GM21717 (cell line): ENCODE measurements around the gene TRIM63.

Experiments
- ATAC-seq: cut with Tn5 transposase; IDR thresholded peaks from one replicate; pipeline ENCODE4 v1.9.1; 2021; ENCODE audit warnings: mild to moderate bottlenecking, moderate library complexity; ENCODE audit not compliant: unreplicated experiment

TRIM63 gene

DNA sequence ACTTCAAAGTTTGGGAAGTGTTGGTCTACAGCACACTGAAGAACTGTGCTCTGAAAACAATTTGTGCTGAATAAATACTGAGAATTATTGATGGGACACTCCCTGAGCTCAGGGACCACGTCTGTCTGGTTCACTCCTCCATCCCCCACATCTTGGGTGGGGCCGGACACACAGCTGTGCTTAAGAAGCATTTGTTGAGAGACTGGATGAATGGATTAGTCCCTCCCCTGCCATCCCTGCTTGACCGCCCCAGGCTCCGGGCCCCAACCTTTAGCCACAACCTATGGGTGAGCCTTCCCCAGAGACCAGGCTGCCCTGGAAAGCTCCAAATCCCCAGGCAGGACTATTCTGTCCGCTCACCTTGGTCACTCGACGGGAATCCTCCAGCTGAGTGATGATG lies 7.5 kb downstream of the TRIM63 start:
- ATAC-seq: no peak

DNA sequence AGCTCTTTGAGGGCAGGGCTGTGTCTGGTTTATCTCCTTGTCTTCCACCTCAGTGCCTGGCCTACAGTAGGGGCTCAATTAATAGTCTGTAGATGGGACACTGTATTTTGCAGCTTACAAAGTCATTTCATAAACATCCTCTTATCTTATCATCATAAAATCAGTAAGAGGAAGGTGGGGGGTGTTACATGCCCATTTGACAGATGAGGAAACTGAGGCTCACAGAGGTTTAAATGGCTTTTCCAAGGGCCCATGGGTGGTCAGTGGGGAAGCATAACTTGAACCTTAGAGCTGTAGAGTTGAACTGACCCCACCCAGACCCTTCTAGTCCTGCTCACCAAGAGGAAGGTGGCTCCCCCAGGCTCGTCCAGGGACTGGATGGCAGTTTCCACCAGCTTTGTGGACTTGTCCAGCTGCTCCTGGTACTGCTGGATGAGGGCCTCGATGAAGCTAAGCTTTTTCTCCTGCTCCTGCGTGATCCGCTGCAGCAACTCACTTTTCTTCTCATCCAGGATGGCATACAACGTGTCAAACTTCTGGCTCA lies 9.3 kb downstream of the TRIM63 start:
- no peak for ATAC-seq

GRCh38 chr1:26057189-26057588 lies 10.2 kb downstream of the TRIM63 start:
- ATAC-seq: no peak

GRCh38 chr1:26055041-26055440 lies 12.4 kb downstream of the TRIM63 start:
- ATAC-seq: no peak

GRCh38 chr1:26053718-26054560 lies 13.5 kb downstream of the TRIM63 start:
- no peak for ATAC-seq

DNA sequence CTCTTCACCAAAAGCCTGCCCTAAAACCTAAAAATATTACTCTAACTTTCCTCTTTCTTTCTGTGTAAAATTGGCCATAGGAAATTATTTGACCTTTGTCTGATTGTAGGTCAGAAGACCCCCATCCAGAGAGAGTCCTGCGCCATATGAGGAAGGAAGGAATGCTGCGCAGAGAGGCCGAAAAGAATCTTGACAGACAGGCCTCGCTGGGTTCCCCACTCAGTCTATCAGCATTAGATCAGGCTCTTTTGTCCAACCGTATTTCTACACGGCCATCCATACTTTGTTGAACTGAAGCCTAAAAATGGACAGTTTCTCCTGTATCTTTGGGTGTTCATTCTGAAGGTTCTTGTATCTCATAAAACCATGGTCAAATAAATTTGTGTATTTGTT lies 17.2 kb downstream of the TRIM63 start:
- no peak for ATAC-seq

DNA sequence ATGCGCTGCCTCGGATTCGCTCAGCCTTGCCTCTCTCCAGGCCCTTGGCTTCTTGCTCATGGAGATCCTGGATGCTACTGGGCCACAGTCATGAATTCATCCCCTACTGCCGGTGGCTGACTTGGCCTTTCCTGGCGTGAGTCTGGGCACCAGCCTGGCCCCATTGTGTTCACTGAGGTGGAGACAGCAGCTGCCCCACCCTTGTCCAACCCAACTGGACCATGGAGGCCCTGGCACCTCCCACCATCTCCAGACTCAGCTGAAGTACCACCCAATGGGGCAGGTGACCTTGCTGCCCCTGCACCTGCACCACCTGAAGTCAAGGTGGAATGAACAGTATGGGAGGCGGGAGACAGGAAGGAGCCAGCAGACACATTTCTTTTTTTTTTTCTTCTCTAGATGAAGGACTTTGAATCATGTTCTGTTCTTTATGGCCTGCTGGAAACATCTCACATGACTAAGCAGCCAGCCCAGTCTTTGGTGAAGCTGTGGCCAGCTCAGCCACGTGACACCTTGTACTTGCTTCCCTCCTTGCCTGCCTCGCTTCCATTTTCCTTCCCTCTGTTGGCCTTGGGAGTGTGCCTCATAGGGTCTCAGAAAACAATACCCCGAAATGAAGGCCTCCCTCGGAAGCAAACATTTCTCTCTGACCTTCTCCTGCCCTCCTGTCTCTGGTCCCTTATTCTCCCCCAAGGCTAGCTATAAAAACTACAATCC lies 17.7 kb downstream of the TRIM63 start:
- ATAC-seq: no peak

GRCh38 chr1:26047278-26047874 lies 20.1 kb downstream of the TRIM63 start:
- ATAC-seq: no peak

DNA sequence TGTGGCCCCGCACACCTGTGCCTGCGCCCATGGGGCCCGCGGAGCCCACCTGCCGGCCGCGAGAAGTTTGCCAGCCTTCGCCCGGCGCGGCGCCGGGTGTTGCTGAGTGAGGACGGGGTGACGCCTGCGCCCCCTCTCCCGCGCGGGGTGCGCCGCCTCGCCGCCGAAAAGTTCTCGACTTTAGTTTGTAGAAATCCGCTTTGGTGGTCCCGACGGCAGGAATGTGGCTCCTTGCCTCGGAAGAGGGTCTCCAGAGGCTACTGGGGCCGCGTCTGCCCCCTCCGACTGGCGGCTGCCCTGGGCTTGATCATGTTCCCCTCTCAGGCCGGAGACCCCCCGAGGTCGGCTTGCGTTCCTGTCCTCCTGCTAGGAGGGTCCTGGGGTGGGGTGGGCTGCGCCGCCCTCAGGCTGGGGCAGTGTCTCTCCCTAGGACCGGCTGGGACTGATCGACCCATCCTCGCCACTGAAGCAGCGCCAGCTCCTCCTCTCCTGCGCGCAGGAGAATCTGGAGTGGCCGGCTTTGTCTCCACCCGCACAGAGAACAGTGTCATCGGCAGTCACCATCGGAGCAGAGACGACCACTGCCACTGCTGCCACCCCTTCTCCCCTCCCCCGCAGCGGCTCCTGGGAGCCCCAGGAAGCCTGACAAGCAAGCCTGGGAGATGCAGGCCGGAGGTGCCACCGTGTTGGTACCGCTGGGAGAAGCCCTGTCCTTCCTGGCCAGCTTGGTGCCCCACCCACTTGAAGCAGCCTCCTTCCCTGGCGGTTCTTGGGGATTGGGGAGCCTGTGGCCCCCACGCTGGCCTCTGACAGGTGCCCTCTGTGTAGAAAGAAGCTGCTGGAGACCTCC lies 21.0 kb downstream of the TRIM63 start:
- no peak for ATAC-seq

DNA sequence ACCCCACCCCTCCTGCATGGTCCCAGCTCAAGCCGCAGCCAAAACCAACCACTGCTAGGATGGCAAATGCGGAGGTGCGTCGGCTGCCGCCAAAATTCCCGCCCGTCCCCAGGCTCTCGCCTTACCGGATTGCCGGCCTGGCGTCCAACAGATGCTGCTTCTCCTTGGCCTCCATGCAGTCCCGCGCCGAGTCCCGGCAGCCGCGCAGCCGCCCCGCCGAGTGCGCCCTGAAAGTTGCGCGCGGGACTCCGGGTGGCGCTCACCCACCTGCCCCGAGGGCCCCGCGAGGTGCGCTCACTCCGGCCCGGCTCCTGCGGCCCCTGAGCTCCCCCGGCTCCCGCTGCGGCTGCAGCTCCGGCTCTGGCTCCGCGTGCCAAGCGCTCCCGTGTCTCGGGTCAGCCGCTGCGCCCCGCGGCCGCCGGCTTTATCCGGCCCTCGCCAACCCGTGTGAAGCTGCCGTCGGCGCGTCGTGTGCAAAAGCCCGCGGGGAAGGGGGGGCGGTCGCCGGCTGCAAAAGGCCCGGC lies 21.6 kb downstream of the TRIM63 start, which contains the start of gene SLC30A2:
SLC30A2 (minus strand) TSS at position 397 of the 524 bp plus-strand sequence; CDS start at position 175, 222 bp downstream.
- no peak for ATAC-seq

- ATAC-seq: no peak
These were observed 22.3 kb downstream of the TRIM63 start for GRCh38 chr1:26044971-26045721.

DNA sequence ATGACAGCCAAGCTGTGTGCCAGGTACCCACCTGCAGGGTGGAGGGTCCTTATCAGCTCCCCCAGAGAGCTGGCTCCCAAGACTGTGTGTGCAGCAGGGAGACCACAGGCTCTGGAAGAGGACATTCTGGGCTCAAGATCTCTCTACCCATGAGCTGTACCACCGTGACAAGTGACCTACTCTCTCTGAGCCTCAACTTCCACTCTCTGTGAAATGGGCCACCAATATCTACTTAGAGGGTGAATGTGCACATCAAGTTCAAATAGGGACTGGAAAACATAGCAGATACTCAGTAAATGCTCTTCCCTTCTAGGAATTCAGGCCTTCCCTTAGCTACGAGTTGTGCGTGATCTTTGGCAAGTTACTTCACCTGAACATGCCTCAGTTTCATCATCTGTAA lies 23.0 kb downstream of the TRIM63 start:
- ATAC-seq: no peak

- ATAC-seq: no peak
These were observed 23.7 kb downstream of the TRIM63 start for GRCh38 chr1:26043765-26044164.

DNA sequence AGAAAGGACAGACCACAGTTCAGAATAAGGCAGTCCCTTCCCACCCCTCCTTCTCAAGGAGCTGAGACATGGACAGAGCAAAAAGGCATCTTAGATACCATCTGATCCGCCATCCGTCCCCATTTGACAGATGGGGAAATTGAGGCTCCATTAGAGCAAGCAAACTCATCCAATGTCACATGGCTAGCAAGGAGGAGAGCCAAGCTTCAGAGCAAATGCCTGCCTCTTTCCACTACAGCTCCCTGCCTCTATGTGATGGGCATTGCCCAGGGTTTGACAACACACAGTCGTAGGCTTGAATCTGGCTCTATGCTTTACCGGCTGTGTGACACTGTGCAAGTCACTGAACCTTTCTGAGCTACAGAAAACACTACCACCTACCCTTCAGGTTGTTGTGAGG lies 25.5 kb downstream of the TRIM63 start:
- no peak for ATAC-seq

- no peak for ATAC-seq
These were observed 26.0 kb downstream of the TRIM63 start for GRCh38 chr1:26041401-26041800.

DNA sequence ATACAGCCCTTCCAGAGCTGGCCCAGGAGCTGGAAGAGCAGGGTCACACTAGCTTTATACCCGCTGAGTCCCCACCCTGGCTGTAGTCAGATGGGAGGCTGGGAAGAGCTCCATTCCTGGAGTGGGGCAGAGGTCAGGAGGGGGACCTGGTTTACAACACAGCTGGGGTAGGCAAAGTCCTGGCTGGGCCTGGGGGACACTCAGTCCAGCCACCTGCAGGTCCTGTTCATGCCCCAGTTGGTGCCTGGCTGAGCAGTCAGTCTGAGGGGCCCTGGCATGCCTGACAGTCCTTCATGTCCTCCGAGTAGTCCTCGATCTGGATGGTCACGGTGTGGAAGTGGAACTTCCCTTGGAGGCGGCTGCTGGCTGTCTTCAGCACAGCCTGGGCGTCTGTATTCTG lies 28.5 kb downstream of the TRIM63 start:
- ATAC-seq: no peak

DNA sequence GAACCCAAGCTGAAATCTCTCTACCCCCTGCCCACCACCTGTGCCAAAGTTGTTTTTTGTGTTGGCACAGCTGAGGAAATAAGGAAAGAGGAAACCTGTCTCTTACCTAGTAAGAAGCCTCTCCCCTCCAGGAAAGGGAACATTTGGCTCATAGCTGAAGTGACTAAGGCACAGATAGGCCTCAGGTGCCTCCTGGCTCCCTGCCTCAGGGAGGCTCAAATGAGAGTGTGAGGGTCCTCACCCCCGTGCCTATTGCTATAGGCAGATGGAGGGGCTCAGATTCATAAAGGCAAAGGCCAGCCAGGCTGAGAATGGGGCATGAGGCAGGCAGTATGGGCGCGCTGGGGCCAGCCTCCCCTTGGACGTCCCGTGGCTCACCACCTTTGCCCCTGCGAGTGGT lies 29.0 kb downstream of the TRIM63 start:
- no peak for ATAC-seq

DNA sequence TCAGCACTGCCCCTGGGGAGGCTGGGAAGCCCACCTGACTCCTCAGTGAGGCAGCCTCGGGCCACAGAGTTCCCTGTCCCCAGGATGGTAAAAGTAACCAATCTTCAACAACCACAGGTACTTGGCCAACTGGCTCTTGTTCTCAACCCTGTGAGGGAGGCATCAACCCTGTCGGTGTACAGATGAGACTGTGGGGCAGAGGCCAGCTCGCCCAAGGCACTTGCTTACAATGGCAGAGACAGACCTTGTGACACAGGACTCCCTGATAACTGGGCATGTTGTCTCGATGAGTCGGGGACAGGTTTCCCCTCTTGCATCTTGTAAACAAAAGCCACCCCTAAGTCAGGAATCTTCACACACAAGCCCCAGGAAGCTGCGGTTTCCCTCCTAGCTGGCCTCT lies 29.5 kb downstream of the TRIM63 start:
- ATAC-seq: no peak

DNA sequence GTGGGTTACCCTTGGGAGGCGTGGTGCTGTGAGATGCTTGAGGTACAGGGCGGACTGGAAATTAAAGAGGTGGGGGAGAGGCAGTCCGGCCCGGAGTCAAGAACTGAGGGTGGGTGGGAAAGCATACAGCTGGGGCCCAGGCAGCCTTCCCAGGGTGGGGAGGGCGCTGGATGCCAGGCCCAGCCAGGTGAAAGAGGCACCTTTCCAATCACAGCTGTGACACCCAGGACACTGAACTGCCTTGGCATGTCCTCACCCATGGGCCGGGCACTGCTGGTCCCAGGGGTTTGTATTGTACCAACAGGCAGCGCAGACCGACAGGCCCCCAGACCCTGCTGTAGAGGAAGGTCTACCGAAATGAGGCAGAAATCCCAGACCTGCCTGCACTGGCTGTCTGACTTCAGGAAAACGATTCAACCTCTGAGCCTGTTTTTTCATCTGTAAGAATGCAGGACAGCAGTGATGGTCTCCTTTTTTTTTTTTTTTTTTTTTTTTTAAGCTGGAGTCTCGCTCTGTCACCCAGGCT lies 30.6 kb downstream of the TRIM63 start:
- no peak for ATAC-seq
